NCI-H1694 (cell line): ENCODE results near the gene CEP78.

Experiments
- DNase-seq: peaks from one replicate; lab custom pipeline; 2025; lab: John Stamatoyannopoulos, UW

Gene CEP78

DNA sequence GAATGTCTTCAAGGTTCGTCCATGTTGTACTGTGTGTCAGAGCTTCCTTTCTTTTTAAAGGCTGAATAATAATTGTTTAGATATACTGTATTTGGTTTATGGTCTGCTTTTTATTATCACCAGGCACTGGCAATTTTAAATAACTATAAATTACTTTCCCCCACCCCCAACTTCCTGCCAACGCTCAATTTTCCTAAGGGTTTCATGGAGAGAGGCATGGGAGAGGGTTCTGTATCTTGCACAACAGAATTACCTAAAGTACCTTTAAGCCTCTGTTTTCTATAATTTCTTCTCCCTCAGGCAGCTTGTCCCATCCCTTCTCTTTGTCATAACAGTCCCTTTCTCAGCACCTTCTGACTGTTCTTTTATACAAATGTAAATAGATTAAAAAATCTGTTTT lies 71.5 kb downstream of the CEP78 start:
- DNase-seq = no peak

DNA sequence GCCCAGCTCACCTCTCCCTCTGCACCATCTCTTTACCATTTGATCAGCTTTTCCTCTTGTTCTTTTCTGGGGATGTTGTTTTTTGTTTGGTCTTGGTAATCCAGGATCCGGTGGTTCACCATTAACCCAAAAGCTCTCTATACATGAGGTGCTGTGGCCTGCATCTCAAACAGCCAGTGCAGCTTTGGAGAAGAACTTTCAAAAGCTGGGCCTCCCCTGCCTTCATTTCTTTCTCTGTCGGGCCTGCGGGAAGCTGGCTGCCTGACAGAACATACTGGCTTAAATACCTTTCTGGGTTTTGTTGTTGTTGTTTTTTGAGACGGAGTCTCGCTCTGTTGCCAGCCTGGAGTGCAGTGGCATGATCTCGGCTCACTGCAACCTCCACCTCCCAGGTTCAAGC lies 73.2 kb downstream of the CEP78 start:
- DNase-seq = no peak

DNA sequence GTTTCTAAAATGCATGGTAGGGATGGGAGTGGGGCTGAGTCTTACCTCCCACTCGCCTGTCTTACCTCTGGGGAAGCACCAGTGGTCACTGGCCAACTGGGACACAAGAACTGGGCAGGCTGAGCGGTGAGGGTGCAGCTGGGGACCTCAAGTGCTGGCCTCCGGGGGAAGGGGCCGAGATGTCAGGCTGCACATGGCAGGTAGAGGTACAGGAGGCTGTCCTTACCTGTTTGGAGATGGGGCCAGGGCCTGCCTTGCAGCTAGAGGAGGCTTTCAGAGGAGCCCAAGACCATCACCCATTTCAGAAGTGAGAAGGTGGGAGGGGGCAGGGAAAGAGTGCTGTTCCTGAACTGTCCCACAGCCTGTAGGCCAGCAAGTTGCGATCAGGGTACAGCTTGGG lies 75.2 kb downstream of the CEP78 start:
- DNase-seq = no peak

DNA sequence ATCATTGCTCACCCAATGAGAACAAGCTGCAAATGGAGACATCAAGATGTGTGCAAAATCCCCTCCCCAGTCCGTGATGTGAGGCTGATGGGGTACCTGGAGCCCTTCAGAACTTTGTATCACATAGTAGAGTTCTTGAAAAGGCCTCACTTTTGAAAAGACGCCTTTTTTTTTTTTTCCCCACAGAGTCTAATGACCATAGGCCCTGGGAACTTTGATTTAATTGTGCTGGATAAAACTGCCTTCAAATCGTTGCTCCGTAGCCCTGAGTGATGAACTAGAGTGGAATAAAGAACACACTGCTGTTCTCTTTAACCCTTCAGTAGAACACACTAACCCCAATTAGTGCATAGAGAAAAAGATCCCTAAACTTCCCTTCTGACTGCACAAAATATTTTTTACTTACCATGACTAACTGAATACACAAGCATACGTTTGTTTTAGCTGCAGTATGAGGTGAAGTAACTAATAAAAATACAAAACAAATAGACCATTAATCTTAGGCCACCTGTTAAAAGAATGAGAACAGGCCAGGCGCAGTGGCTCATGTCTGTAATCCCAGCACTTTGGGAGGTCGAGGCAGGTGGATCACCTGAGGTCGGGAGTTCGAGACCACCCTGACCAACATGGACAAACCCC lies 76.1 kb downstream of the CEP78 start:
- DNase-seq = no peak

DNA sequence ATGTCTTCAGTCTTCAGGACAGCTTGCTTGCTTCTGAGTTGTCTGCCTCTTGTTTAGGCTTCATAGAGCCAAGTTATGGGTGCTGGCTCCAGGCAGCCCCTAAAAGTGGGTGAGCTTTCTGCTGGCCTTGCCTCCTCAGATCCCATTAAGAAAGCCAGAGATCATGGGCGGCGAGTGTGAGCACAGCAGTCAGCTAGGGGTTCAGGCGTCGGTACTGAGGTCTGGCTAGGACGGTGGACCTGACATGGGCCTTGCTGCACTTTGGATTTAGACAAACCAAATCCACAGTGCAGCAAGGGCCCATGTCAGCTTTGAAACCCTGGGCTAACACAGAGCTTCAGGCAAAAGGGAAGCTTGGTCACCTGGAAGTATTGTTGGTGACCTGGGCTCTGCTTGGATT lies 78.7 kb downstream of the CEP78 start:
- DNase-seq = no peak

DNA sequence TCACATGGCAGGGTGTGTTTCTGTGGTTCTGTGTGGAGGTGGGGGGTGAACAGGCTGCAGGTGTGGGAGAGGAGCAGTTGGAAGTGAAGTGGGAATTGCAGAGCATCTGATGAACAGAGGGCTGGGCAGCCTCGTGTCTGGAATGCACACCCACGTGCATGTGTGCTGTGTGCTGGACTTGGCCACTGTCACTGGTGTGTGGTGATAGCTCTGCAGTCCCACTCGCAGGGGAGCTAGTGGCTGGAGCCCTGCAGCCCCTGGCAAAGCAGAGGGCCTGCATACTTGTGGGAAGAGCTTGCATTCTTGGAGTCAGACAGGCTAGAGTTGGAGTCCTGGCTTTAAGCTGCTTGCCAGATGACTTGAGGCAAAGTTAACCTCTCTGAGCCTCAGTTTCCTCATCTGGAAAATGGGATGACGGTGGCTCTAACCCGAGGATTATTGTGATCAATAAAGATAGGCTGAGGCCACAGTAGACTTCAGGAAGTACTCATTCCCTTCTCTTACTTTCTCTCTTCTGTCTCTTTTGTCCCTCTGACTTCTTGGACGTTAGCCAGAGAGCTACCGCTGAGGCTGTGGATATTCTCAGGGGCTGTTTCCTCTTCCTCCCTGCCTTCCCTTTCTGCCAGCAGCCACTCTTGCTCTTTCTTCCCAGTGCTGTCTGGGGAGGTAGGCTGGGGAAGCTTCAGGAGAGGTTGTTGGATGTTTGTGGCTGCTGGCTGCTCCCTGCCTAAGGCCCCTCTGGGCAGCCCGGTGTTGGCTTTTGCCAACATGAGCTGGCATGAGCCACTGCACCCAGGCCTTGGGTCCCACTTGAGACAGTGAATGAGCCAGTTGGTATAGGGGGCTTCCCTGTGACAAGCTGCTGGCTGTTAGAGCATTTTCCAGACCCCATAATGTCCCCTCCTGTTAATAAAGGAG lies 79.3 kb downstream of the CEP78 start:
- DNase-seq = no peak

DNA sequence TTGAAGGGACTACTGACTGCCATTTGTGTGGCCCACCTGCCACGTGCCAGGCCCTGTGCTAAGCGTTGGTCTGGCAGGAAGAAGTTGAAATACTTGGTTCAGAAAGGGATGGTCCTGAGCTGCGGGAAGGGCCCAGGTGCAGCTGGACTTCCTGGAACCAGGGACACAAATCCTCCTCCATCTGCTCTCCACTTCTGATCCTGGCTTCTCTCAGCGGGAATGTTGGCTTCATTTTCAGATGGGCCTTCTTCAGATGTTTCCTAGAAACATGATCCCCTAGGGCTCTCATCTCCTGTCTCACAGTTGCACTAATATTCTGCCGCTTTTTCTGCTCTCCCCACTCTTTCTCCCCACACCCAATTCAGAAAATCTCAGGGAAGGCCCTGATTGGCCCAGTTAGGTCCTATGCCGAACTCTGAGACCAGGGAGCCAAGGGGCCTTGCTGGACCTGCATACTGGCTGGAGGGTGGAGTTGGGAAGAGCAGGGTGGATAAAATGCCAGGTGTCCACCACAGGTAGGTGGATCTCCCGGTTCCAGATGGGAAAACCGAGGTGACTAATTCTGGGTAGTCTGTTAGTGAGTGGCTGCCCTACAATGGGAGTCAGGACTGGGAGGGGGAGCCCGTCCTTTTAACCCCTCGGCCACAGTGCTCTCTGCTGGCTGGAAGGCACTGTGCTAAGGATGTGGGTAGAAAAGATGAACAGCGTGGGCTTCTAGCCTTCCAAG lies 80.5 kb downstream of the CEP78 start:
- DNase-seq = no peak

DNA sequence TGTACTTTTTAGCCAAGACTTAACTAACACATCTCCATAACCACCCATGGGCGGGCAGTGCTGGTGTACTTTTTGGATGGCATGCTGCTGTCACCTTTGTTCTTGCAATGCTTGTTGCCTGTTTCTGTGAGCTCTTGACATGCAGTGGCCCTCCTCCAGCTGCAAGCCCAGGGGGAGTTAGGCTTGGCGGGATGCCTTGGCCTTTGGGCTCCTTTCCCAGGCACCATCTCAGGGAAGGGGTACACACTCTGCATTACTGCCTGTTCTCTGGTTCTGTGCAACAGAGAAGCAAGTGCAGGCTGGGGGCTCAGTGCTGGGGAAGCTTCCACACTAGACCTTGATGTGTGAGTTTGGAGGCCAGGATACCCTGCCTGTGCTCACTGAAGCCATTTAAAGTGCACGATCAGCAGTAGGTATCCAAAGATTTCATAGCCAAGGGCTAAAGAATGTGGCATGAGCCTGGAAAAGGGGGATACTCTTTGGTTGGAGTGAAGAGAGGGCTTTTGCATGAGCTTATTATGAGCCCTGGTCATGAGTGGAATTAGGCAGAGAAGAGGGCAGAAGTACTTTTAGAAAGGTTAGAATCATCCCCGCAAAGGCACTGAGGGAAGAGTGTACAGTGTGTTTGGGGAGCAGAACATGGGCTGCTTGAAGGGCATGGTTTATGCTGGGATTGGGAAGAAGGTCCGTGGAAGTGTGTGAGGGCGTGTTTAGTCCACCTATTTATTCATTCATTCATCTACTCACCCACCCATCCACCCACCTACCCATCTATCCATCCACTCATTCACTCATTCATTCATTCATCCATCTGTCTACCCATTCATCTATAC lies 83.5 kb downstream of the CEP78 start:
- DNase-seq = no peak

DNA sequence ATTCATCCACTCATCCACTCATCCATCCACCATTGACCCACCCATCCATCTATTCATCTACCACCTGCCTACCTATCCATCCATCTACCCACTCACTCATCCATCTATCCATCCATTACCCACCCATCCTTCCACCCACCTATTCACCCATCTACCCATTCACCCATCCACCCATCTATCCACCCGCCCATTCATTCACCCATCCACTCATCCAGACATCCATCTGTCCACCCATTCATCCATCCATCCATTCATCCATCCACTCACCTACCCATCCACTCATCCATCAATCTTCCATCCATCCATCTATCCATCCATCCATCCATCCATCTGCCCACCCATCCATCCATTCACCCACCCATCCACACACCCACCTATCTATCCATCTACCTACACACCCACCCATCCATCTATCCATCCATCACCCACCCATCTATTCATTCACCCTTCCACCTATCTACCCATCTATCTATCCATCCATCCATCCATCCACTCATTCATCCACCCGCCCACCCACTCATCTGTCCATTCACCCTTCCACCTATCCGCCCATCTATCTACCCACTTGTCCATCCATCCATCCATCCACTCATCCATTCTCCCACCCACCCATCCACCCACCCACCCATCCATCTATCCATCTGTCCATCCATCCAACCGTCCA lies 84.3 kb downstream of the CEP78 start:
- DNase-seq = no peak

DNA sequence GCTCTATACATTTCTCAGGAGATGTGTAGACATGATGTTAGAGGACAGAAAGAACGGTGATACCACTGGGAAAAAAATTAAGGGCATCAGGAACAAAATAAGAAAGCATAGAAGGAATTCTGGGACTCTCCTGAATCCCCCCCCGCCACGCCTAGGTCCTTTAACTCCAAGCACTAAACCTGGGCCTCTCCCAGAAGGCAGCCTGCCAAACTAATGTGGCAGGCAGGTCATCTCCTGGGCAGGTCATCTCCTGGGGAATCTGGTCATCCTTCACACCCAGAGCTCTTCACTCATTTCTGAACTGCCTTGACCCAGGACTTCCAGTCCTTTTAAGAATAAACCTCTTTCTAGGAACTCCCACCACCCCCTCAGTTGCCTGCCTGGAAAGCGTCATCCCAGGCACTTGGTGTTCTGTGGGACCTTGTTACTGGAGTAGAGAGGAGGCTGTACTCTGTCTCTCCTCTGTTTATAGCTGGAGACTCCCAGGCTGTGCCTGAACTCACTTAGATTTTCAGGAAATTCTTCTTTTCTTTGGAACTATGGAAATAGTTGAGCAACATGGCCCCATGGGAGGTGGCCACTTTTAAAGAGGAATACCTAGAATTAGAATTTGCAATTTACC lies 85.1 kb downstream of the CEP78 start:
- no peak for DNase-seq

DNA sequence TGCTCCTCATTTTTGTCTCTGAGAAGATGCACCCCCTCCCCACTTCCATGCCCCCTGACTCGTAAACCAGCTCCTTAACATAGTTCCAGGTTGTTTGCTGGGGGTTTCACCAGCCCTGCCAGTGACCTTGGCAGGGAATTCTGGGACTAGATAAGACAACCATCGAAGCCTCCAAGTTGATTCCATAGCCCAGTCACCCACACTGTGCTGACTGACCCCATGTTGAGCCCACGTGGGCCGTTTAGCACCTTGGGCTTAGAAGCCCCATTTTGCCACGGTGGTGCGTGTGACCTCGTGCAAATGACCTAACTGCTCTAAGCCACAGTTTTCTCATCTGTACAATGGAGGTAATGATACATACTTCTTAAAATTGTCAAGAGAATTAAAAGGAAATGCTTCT lies 85.6 kb downstream of the CEP78 start:
- DNase-seq = no peak

DNA sequence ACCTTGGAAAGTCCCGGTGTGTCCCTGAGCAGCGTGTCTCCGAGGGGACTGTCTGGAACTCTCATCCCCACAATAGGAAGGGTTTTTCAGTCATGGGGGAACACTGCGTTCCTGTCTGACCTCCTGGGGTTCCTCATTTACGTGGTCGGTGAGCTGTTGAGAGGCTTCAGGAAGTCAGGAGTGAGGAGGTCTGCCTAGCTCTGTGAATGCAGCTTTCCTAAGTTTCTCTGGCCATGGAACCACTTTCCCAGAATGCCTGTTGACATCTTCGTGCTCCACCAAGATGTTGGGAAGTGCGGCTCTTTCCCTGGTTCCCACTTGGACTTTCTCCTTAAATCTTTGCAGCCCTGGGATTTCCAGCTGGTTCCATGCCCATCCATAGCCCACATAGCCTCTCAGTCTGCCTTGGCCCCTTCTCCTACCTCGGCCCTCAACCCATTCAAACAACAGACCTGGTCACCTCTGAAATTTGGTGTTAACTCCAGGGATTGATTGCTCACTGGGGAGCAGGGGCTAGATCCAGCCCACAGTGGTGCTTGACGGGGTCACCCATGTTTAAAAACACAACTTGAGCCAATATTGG lies 88.3 kb downstream of the CEP78 start:
- no peak for DNase-seq

DNA sequence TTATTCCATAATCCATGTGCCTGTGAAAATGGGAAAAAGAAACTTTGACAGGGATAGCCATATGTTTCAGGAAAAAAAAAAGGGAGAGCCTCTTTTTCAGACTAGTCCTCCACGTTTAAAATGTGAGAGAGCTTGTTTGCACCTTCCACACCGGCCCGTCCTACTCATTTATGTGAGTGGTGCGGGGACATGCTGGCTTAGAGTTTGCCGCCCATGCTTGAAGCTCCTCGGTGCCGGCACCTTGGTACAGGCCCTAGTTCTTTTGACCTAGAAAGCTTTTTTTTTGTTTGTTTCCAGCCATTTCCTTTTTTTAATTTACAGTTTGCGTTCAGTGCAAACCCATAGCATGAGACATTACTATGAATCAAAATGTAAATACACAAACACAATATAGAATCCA lies 88.8 kb downstream of the CEP78 start:
- DNase-seq = no peak

DNA sequence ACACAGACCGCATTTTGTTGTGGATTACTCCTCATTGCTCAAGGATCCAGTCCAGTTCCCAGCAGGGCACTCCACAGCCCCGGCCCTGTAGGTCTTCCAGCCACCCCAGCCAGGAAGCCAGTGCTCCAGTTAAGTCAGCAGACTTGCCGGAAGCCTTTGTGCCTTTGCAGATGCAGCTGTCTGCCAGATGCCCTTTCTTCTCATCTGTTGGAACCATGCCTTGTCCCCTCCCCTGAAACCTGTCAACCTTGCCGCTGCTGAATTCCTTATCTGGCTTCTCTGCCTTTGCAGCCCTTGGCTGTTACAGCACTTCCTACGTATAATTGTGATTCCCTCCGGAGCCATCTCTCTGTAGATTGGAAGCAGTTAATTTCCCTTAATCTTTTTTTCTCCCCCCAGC lies 89.5 kb downstream of the CEP78 start:
- peak; percentile 80 for DNase-seq

DNA sequence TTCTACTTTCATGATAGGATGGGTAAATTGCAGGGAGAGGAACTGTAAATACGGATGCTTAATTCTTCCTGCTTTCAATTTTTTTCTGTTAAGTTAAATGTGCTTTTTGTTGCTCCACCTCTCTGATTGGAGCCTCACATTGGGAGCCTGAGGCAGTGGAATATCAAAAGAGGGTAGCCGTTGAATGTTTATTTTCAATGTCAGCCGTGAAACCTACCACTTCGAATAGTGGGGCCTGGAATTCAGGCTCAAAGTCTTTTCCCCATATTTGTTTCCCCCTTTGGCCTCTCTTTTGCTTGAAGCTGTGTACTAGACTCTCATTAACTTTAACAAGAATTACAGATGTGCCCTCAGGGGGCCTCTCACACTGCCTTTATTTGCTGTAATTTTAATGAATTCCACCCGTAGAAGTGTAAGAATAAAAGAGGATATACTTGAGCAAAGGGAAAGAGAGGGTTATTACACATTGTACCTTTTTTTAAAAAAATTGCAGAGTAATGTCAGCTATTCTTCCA lies 90.0 kb downstream of the CEP78 start:
- no peak for DNase-seq

DNA sequence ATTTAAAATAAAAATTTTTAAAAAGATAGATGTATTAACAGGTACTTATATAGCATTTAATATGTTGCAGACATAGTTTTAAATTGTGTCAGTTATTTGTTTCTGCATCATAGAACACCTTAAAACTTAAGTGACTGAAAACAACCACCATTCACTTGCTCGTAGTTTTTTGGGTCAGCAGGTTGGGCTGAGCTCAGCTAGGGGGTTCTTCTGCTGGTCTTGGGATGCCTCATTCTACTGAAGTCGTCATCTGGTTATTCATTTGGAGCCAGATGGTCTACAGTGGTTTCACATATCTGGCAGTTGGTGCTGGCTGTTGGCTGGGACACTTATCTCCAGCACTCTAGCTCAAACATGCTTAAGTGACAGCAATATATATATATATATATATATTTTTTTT lies 90.7 kb downstream of the CEP78 start:
- peak; percentile 15 for DNase-seq
